HepG2 (cell line): Measurements from ENCODE around the gene BSG. TPM values are rescaled to one million over a fixed set of nuclear protein-coding genes. Genes with fewer than 3 reads are reported as not detected.

Source experiments
- ATAC-seq: fragments of 200-7000 bp; cut with Tn5 transposase; 3 replicates; pipeline ENCODE4 v1.9.1; 2020; ENCODE audit warnings: mild to moderate bottlenecking, moderate library complexity
- BruUV-seq: library from RNA; stranded (reverse); fragments of 400-500 nt; replicated peaks from 2 replicates; lab custom pipeline; 2021; lab: Mats Ljungman, UMichigan
- CTCF ChIA-PET: fragments of 300-600 bp; formaldehyde crosslinking; extraction: SDS; loops from one replicate; lab custom pipeline; 2021; ENCODE audit warnings: low total read pairs, inconsistent platforms, low intra/inter-chr PET ratio; lab: Yijun Ruan, JAX
- POLR2A ChIA-PET: fragments of 350-600 bp; sonication (Branson Sonifier 250); formaldehyde crosslinking; loops from one replicate; lab custom pipeline; 2020; ENCODE audit warnings: antibody characterized with exemption, inconsistent platforms; lab: Yijun Ruan, JAX
- DNase-seq: peaks from one replicate; pipeline ENCODE4 v3.0.0-alpha.2; 2015; ENCODE audit warnings: low spot score
- FAIRE-seq: peaks from 3 replicates; lab custom pipeline; 2011; peaks lifted over from hg19 to GRCh38; lab: Jason Lieb, UNC
- H2AFZ ChIP-seq: one replicate; pipeline ENCODE4 v1.6.1; 2011; ENCODE audit warnings: low read length, inconsistent platforms
- H3K27ac ChIP-seq: fragments of 300-600 bp; 3 replicates; pipeline ENCODE4 v1.8.0; 2011; ENCODE audit warnings: mixed run types, mild to moderate bottlenecking, mixed read lengths, low read length, inconsistent platforms; ENCODE audit not compliant: insufficient read depth; ENCODE audit errors: extremely low read length
- H3K27me3 ChIP-seq, 2 experiments: fragments of 200-600 bp in 1 of 2; 2 replicates in 1 of 2; 3 replicates in 1 of 2; pipeline versions ENCODE4 v1.6.0 to v1.8.0; 2011; ENCODE audit warnings: low read length in 2 of 2, mild to moderate bottlenecking in 2 of 2, moderate library complexity in 2 of 2, inconsistent platforms in 1 of 2; ENCODE audit not compliant: insufficient read depth in 2 of 2, control insufficient read depth in 1 of 2
- H3K36me3 ChIP-seq, 2 experiments: fragments of 200-600 bp in 1 of 2; replicated peaks in 1 of 2; 2 replicates in 1 of 2; 3 replicates in 1 of 2; pipeline versions ENCODE4 v1.5.1 to v1.8.0; 2011; ENCODE audit warnings: low read length in 2 of 2, inconsistent platforms in 1 of 2; ENCODE audit not compliant: insufficient read depth in 2 of 2, control insufficient read depth in 1 of 2
- H3K4me1 ChIP-seq: 2 replicates; pipeline ENCODE4 v1.5.1; 2012; ENCODE audit warnings: low read length, inconsistent platforms; ENCODE audit not compliant: insufficient read depth
- H3K4me2 ChIP-seq: 2 replicates; pipeline ENCODE4 v1.6.0; 2011; ENCODE audit warnings: low read depth, low read length, inconsistent platforms
- H3K4me3 ChIP-seq, 3 experiments: fragments of 200-600 bp in 1 of 3; sonication (generic), shearing (Covaris generic) in 1 of 3; replicated peaks in 1 of 3; 2 replicates each; pipeline ENCODE4 v1.5.1; 2011 to 2016; ENCODE audit warnings: low read length in 3 of 3, inconsistent platforms in 2 of 3, low read depth in 2 of 3, mild to moderate bottlenecking in 2 of 3, control low read depth in 1 of 3, mixed read lengths in 1 of 3; ENCODE audit not compliant: insufficient read depth in 1 of 3
- H3K79me2 ChIP-seq: one replicate; pipeline ENCODE4 v1.6.1; 2011; ENCODE audit warnings: low read length, inconsistent platforms; ENCODE audit not compliant: insufficient read depth
- H3K9ac ChIP-seq: 2 replicates; pipeline ENCODE4 v1.6.0; 2011; ENCODE audit warnings: mild to moderate bottlenecking, low read depth, low read length, inconsistent platforms; ENCODE audit not compliant: insufficient read depth
- H3K9me3 ChIP-seq: 2 replicates; pipeline ENCODE4 v1.5.1; 2012; ENCODE audit warnings: mild to moderate bottlenecking, low read length
- H4K20me1 ChIP-seq: 2 replicates; pipeline ENCODE4 v1.6.0; 2011; ENCODE audit warnings: inconsistent platforms, mild to moderate bottlenecking, low read length, moderate library complexity; ENCODE audit not compliant: insufficient read depth
- CERS6 ChIP-seq: sonication (generic); formaldehyde crosslinking; IDR thresholded peaks from 2 replicates; pipeline ENCODE4 v1.5.0; 2020; ENCODE audit warnings: missing genetic modification reagents
- CREB1 ChIP-seq, 2 experiments: fragments of 450-650 bp in 1 of 2; IDR thresholded peaks; 2 replicates each; pipeline ENCODE4 v1.6.1; 2016 to 2017; ENCODE audit warnings: control low read depth in 1 of 2, mild to moderate bottlenecking in 1 of 2, missing compliant biosample characterization in 1 of 2, missing genetic modification characterization in 1 of 2
- GRHL1 ChIP-seq: sonication (generic); formaldehyde crosslinking; conservative IDR thresholded peaks from 2 replicates; pipeline ENCODE4 v1.8.0; 2022; ENCODE audit warnings: missing genetic modification reagents
- HHEX ChIP-seq: IDR thresholded peaks from 2 replicates; pipeline ENCODE4 v1.6.1; 2016; ENCODE audit warnings: control low read depth
- PAX8 ChIP-seq: sonication (generic); formaldehyde crosslinking; IDR thresholded peaks from 2 replicates; pipeline ENCODE4 v1.8.0; 2022; ENCODE audit warnings: mild to moderate bottlenecking, missing genetic modification reagents, borderline replicate concordance
- TAF1 ChIP-seq: sonication (generic); formaldehyde crosslinking; IDR thresholded peaks from 2 replicates; pipeline ENCODE4 v1.4.0; 2020; ENCODE audit warnings: missing genetic modification reagents
- TCF7L2 ChIP-seq: IDR thresholded peaks from 2 replicates; pipeline ENCODE4 v1.6.1; 2011; ENCODE audit warnings: mild to moderate bottlenecking, low read depth, low read length, moderate library complexity
- ZNF232 ChIP-seq: sonication (generic); formaldehyde crosslinking; IDR thresholded peaks from 2 replicates; pipeline ENCODE4 v1.4.0; 2020; ENCODE audit warnings: missing genetic modification reagents, borderline replicate concordance
- ZNF543 ChIP-seq: sonication (generic); formaldehyde crosslinking; IDR thresholded peaks from 2 replicates; pipeline ENCODE4 v1.4.0; 2020; ENCODE audit warnings: mild to moderate bottlenecking, missing genetic modification reagents
- ZNF615 ChIP-seq: sonication (generic); formaldehyde crosslinking; IDR thresholded peaks from 2 replicates; pipeline ENCODE4 v1.5.0; 2020; ENCODE audit warnings: mild to moderate bottlenecking, missing genetic modification reagents, borderline replicate concordance
- WGBS: methylation state at CpG from one replicate; pipeline ENCODE4 v1.1.6; 2017; ENCODE audit warnings: low lambda C conversion rate; 5-methylcytosine and 5-hydroxymethylcytosine counted together
- in situ Hi-C: cut with HindIII; loops from 2 replicates; pipeline ENCODE4 v1.10.0; 2017; ENCODE audit warnings: low pct_unique_long_range_greater_than_20kb; ENCODE audit not compliant: extremely low pct_ligation_motif_present
- intact Hi-C: fragments of 100-400 bp; cut with micrococcal nuclease; formaldehyde crosslinking; loops from one replicate; pipeline ENCODE4 v1.10.0; 2022; ENCODE audit not compliant: unreplicated experiment
- polyA plus RNA-seq, 8 experiments: library from polyadenylated mRNA; depleted of rRNA in 3 of 8; stranded (reverse) in 7 of 8; unstranded in 1 of 8; fragments of >200 nt; fragmentation: Illumina TruSeq in 4 of 8; extraction: Trizol in 4 of 8; gene quantifications; 2 replicates each; pipeline versions ENCODE4 v1.2.1 to v1.2.3, GENCODE V29; 2011 to 2016; ENCODE audit warnings: low read depth in 4 of 8, missing spikeins in 1 of 8, mixed read lengths in 1 of 8; ENCODE audit not compliant: insufficient read depth in 1 of 8
- total RNA-seq, 5 experiments: library from RNA; depleted of rRNA; stranded (reverse); fragments of >200 nt; fragmentation: Illumina TruSeq; extraction: Trizol; gene quantifications; 2 replicates each; pipeline ENCODE4 v1.2.3, GENCODE V29; 2016; ENCODE audit warnings: low read depth in 1 of 5
- TF ChIP-seq, protein P1 (sequence below): IDR thresholded peaks from 2 replicates; pipeline ENCODE4 v1.6.1; 2012; ENCODE audit warnings: inconsistent platforms
- TF ChIP-seq, protein P2 (sequence below): IDR thresholded peaks from 2 replicates; pipeline ENCODE4 v1.6.1; 2016; ENCODE audit warnings: missing compliant biosample characterization, missing genetic modification reagents, borderline replicate concordance

BSG gene
- total and polyA plus RNA-seq, 2 of the 13 experiments (the other 11 are each of a cell fraction or from before 2014, with no cell fraction given), result 309 to 754 TPM

DNA sequence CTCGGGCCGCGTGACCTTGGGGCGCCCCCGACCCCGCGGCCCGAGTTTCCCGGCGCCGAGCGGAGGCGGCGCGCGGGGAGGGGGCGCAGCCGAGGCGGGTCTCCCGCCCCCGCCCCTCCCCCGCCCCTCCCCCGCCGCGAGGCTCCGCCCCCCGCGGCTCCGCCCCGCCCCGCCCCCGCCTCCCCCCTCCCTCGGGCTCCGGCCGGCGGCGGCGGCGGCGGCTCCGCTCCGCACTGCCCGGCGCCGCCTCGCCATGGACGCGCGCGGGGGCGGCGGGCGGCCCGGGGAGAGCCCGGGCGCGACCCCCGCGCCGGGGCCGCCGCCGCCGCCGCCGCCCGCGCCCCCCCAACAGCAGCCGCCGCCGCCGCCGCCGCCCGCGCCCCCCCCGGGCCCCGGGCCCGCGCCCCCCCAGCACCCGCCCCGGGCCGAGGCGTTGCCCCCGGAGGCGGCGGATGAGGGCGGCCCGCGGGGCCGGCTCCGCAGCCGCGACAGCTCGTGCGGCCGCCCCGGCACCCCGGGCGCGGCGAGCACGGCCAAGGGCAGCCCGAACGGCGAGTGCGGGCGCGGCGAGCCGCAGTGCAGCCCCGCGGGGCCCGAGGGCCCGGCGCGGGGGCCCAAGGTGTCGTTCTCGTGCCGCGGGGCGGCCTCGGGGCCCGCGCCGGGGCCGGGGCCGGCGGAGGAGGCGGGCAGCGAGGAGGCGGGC, 17.4 kb downstream of the BSG start, which contains the start of gene HCN2 (continued):
- TF ChIP-seq HHEX (CRISPR knock-in tag) (no peak), PAX8 (no peak)

- Histone ChIP-seq H3K9ac (no peak overlapping the region), H3K79me2 (no peaks in the 10 kb centered on the region), H3K27me3 (peaks cover 10 to 67% of the 10 kb centered on the region in 2 experiments), H2AFZ (no peak overlapping the region), H3K4me1 (peaks cover 35% of the 10 kb centered on the region), H4K20me1 (peaks cover 26% of the 10 kb centered on the region; the same call in 1 of the 2 replicates), H3K4me3 (peak overlapping the region in 1 of 3 experiments; percentile 16; a peak in 1 of 6 replicates), H3K9me3 (no peaks in the 10 kb centered on the region), H3K4me2 (peak overlapping the region; percentile 42; the same call in 1 of the 2 replicates), H3K36me3 (no peaks in the 10 kb centered on the region), H3K27ac (no peak overlapping the region)
- TF ChIP-seq, protein P1, sequence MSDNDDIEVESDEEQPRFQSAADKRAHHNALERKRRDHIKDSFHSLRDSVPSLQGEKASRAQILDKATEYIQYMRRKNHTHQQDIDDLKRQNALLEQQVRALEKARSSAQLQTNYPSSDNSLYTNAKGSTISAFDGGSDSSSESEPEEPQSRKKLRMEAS, result peak; percentile 52
- TF ChIP-seq CREB1 (IDR thresholded peaks at IDR 0.05) (no peak), CREB1 (CRISPR knock-in tag; IDR thresholded peaks at IDR 0.05) (no peak), ZNF615 (no peak), TAF1 (CRISPR knock-in tag) (no peak)
- no CpG with 5 or more reads among the region's 50 CpGs for WGBS
- in situ Hi-C loops (no loop called here), intact Hi-C loops (no loop called here)
- ATAC-seq, result no peak
- CTCF ChIA-PET, result no interaction called here
- DNase-seq, result no peak
- no peak for FAIRE-seq
- no TSS peak for BruUV-seq
- POLR2A ChIA-PET, result no interaction called here
These were observed 18.0 kb downstream of the BSG start for GRCh38 chr19:590396-590745.

GRCh38 chr19:590750-591098, 18.3 kb downstream of the BSG start:
- FAIRE-seq (no peak), DNase-seq (no peak), ATAC-seq (no peak)
- Histone ChIP-seq H3K9me3 (no peaks in the 10 kb centered on the region), H4K20me1 (peaks cover 26% of the 10 kb centered on the region; the same call in 1 of the 2 replicates), H3K4me2 (no peak overlapping the region), H2AFZ (no peak overlapping the region), H3K4me3 (no peak overlapping the region), H3K4me1 (peaks cover 32% of the 10 kb centered on the region), H3K27ac (no peak overlapping the region), H3K9ac (no peak overlapping the region), H3K36me3 (no peaks in the 10 kb centered on the region), H3K27me3 (peaks cover 10 to 70% of the 10 kb centered on the region in 2 experiments), H3K79me2 (no peaks in the 10 kb centered on the region)
- WGBS, result 23% methylated on average over 24 of the region's 41 CpGs
- in situ Hi-C loops, result no loop called here
- BruUV-seq, result no TSS peak
- intact Hi-C loops, result no loop called here
- ChIA-PET CTCF (no interaction called here), POLR2A (no interaction called here)
- TF ChIP-seq ZNF543 (no peak), TCF7L2 (no peak), GRHL1 (no peak), CERS6 (no peak), ZNF232 (CRISPR knock-in tag) (no peak)
- TF ChIP-seq, protein P2, sequence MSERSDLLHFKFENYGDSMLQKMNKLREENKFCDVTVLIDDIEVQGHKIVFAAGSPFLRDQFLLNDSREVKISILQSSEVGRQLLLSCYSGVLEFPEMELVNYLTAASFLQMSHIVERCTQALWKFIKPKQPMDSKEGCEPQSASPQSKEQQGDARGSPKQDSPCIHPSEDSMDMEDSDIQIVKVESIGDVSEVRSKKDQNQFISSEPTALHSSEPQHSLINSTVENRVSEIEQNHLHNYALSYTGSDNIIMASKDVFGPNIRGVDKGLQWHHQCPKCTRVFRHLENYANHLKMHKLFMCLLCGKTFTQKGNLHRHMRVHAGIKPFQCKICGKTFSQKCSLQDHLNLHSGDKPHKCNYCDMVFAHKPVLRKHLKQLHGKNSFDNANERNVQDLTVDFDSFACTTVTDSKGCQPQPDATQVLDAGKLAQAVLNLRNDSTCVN, result no peak
